ENCODE results near the gene TMEM181. TPM values are rescaled to one million over a fixed set of nuclear protein-coding genes. Genes with fewer than 3 reads are reported as not detected.

Gene TMEM181
- total and polyA plus RNA-seq, 4 donors = 6.4 to 15.6 (median 12.6) TPM

GRCh38 chr6:158516098-158516497 lies 43.8 kb upstream of the TMEM181 start:
- 17% methylated on average over 33 of the region's 33 CpGs for WGBS
- Histone ChIP-seq H3K4me3 (ENCODE audit: low read depth in 1 of 3, low read length in 3 of 3) (no peak overlapping the region), H3K9me3 (ENCODE audit: control insufficient read depth in 4 of 4, low read length in 3 of 4) (no peaks in the 10 kb centered on the region), H3K4me1 (ENCODE audit: control insufficient read depth in 4 of 4, insufficient read depth in 4 of 4, low read length in 3 of 4) (peaks cover 0 to 4% (median 2%) of the 10 kb centered on the region in 4 donors), H3K9ac (ENCODE audit: low read depth in 1 of 2, low read length in 2 of 2) (no peak overlapping the region), H3K36me3 (ENCODE audit: control insufficient read depth in 4 of 4, insufficient read depth in 3 of 4, low read depth in 1 of 4, low read length in 3 of 4) (no peaks in the 10 kb centered on the region), H3K27me3 (ENCODE audit: control insufficient read depth in 4 of 4, insufficient read depth in 4 of 4, low read length in 3 of 4) (peaks cover 0 to 9% (median 0%) of the 10 kb centered on the region in 4 donors), H3K27ac (ENCODE audit: low read depth in 1 of 2, low read length in 2 of 2) (no peak overlapping the region)
- no peak for DNase-seq (ENCODE audit: low spot score)
- TF ChIP-seq REST (IDR thresholded peaks at IDR 0.05) (no peak), HNF4A (conservative IDR thresholded peaks at IDR 0.05) (no peak), HNF4G (IDR thresholded peaks at IDR 0.05) (no peak), TAF1 (conservative IDR thresholded peaks at IDR 0.05) (no peak), ATF3 (IDR thresholded peaks at IDR 0.05) (no peak), RXRA (IDR thresholded peaks at IDR 0.05) (no peak), NR2F2 (IDR thresholded peaks at IDR 0.05) (no peak), GABPA (IDR thresholded peaks at IDR 0.05 in 1 of 2, conservative IDR thresholded peaks at IDR 0.05 in 1 of 2) (no peak), RAD21 (IDR thresholded peaks at IDR 0.05) (no peak), FOXA2 (IDR thresholded peaks at IDR 0.05) (no peak), MAX (IDR thresholded peaks at IDR 0.05) (no peak), SP1 (IDR thresholded peaks at IDR 0.05) (no peak), YY1 (IDR thresholded peaks at IDR 0.05) (no peak), ZBTB33 (IDR thresholded peaks at IDR 0.05) (no peak), FOXA1 (IDR thresholded peaks at IDR 0.05) (no peak), EGR1 (IDR thresholded peaks at IDR 0.05; ENCODE audit: low read depth in 2 of 2) (no peak), JUND (IDR thresholded peaks at IDR 0.05) (no peak)
- TF ChIP-seq, protein P1, sequence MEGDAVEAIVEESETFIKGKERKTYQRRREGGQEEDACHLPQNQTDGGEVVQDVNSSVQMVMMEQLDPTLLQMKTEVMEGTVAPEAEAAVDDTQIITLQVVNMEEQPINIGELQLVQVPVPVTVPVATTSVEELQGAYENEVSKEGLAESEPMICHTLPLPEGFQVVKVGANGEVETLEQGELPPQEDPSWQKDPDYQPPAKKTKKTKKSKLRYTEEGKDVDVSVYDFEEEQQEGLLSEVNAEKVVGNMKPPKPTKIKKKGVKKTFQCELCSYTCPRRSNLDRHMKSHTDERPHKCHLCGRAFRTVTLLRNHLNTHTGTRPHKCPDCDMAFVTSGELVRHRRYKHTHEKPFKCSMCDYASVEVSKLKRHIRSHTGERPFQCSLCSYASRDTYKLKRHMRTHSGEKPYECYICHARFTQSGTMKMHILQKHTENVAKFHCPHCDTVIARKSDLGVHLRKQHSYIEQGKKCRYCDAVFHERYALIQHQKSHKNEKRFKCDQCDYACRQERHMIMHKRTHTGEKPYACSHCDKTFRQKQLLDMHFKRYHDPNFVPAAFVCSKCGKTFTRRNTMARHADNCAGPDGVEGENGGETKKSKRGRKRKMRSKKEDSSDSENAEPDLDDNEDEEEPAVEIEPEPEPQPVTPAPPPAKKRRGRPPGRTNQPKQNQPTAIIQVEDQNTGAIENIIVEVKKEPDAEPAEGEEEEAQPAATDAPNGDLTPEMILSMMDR (IDR thresholded peaks at IDR 0.05; ENCODE audit: low read depth, low read length, missing input control) = no peak

Measured in liver (tissue), 9 donors.